Tibial nerve (tissue), 4 donors: ENCODE data around the gene CEBPG.

Source experiments
- CTCF ChIP-seq, 5 experiments: fragments of 200-600 bp in 3 of 5; fragments of 450-650 bp in 2 of 5; sonication (generic) in 3 of 5; IDR thresholded peaks; one replicate each; pipeline ENCODE4 v1.5.1; 2016 to 2019; ENCODE audit warnings: antibody characterized with exemption in 5 of 5, mild to moderate bottlenecking in 3 of 5, moderate library complexity in 2 of 5
- EP300 ChIP-seq, 2 donors: sonication (generic); formaldehyde crosslinking; IDR thresholded peaks; one replicate each; pipeline ENCODE4 v1.6.1; 2017; ENCODE audit warnings: antibody characterized with exemption in 2 of 2, mild to moderate bottlenecking in 1 of 2
- POLR2A ChIP-seq, 2 donors: fragments of 450-650 bp; IDR thresholded peaks; one replicate each; pipeline ENCODE4 v1.6.1; 2017; ENCODE audit warnings: antibody characterized with exemption in 2 of 2, mild to moderate bottlenecking in 2 of 2, moderate library complexity in 2 of 2

- TF ChIP-seq CTCF (IDR thresholded peaks at IDR 0.05) (peak in 1 of 5 experiments; percentile 24), POLR2A (IDR thresholded peaks at IDR 0.05) (no peak), EP300 (IDR thresholded peaks at IDR 0.05) (no peak)
Measured at GRCh38 chr19:33407140-33407551, 33.6 kb downstream of the CEBPG start.
